NCI-H345 treated with DMSO at 0.1 percent for 48 hours (cell line): Measurements from ENCODE around the gene KIFC1.

Source experiments
- DNase-seq: peaks from one replicate; lab custom pipeline; 2025; ENCODE audit not compliant: unreplicated experiment; lab: John Stamatoyannopoulos, UW

The KIFC1 gene

DNA sequence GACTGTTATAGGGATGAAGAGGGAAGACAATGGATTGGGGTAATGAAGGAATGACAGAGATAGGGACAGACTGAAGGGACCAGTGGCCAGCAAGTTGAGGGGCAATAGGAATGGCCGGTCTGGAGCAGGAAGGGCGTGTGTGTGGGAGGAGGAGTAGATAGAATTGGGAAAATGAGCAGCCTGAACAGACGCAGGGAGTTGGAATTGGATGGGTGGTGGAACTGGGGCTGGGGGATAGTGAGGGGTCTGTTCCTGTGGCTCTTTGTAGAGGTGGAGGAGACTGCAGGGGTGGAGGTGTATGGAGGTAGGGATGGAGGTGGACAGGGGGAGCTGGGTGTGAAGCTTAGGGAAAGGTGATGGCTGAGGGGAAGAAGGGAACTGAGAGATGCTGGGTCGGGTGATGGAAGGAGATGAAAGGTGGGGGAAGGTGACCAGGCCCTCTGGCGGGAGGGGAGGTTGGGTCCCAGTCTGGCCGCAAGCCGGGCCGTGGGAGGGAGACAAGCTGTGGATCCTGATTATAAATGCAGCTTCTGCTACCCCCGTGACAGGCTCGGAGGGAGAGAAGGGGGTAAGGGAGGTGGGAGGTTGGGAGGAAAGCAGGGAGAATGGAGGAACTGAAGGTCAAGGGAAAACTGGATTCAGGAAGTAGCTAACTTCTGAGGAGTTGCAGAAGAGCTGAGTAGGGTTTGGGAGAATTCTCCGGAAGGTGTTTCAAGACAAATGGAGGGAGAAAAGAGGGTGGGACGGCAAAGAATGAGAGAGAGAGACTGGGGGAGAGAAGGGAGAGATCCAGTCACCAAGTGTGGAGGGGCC lies 33.4 kb downstream of the KIFC1 start:
- no peak for DNase-seq

DNA sequence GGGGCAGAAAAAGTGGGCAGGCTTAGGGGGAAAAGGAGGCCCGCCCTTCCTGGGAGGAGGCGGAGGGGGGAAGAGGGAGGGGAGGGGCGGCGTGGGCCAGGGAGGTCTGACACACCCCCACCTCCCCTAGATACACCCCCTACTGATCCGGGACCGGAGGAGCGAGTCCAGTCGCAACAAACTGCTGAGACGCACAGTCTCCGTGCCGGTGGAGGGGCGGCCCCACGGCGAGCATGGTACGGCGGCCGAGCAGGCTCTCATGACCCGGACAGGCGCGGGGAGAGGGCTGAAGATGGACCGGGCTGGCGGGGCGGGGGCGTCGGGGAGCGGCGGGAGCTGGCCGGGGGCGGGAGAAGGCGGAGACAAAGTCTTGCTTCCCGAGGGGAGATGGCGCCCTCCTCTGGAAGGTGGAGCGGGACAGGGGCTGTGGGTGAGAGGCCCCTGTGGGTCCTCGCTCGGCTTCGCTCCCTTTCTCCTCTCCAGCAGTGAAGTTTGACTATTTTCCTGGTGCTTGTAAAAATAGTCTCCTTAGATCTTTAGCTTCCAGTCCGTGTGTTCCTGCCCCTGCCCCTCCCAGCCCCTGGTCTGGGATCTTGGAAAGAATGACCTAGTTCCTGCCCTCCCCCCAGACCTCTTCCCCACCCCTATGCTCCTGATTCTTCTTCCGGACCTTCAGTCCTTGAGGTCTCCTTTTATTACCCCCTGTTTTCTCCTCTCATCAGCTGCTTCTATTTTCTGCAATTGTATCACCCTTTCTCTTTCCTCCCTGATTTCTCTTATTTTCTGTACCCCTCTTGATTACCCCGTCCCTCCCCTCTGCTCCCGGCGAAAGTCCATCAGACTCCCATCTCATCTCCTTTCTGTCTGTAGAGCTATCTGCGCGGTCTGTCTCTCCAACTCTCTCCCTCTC lies 34.3 kb downstream of the KIFC1 start:
- DNase-seq = peak; percentile 75

DNA sequence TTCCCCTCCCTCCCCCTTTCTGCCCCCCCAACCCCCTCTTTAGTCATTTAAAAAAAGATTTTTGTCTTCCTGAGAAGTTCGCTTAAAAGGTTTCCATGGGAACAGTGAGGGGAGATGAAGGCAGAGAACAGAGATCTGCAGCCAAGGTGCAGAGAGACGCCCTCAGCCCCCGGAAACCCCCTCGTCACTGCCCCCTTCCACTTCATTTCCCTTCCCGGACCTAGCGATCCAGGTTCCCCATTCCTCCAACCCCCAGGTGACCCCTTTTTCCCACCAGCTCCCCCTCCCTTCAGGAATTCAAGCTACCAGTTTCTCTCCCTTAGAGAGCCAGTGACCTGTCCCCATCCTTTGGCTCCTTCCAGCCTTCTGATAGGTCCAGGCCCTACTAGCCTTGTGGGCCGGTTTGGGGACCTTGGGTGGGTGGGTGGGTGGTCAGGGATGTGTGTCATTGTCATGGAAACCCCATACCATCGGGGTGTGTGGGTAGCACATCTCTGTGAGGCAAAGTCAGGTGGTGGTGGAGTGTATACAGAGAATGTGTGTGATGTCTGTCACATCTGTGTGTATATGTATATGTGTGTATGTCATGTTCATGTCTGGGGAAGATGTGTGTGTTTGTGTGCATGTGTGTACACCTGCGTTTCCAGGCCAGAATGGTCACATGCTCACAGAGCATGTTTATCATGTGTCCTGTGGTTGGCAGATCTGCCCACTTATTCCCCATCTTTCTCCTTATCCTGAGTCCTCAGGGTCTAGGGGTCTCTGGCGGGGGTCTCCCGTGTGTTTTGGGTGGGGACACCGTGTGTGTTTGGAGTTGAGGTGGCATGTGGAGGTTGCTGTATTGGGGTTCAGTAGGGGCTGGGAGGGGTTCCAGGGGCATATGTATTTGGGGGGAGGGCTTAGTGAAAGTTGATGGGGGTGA lies 35.2 kb downstream of the KIFC1 start:
- DNase-seq = peak; percentile 19

DNA sequence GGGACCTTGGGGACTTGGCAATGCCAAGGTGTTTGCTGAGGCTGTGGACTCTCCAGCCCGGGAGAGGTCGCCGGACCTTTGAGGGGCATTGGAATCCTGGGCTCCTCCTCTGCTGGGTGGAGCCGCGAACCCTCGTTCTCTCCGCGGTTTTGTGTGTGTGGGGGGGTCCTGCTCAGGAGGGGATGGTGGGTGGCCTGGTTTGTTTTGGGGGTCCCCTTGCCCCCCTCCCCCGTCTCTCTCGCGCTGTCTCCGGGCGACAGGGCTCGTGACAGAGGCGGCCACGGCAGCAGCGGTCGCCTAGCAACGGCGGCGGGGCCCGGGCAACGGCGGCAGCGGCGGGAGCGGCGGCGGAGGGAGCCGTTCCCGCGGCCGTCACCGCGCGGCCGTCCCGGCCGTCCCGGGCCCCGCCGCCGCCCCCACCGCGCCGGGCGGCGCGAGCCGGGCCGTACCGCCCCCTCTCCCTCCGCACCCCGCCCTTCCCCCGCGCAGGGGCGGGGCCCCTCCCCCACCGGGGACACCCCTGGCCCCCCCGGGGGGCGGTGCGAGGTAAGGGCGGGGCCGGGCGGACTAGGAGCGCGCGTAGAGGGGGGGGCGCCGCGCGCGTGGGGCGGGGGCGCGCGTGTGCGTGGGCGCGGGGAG lies 36.1 kb downstream of the KIFC1 start:
- no peak for DNase-seq

DNA sequence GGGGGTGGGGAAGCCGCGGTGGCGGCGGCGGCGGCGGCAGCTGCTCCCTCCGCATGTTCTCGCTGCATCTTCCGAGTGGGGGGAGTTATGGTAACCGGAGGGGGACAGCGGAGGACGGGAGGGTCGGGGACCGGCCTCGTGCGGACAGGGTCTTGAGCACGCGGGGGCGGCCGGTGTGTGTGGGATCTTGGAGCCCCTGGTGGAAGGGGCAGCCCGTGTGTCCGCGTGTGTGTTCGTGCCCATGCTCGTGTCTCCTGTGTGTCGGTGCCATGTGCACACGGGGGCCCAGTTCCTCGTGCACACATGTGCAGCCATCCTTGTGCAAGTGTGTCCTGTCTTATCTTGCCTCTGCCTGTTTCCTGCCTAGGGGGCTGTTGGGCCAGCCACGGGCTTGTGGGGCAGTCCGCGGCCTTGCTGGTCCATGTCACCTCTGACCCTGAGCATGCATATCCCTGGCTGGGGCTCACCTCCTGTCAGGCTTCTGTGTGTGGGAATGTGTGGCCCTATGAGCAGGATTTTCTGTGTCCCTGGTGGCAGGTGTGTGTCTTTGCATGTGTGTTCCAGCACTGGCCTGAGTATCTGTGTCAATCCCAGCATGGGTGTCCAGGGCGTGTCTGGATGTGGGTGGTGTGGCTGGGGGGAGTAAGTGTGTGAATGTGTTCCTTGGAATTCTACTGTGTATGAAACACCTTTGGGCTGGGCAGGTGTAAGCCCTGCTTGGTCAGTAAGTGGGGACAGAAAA lies 36.8 kb downstream of the KIFC1 start:
- no peak for DNase-seq

DNA sequence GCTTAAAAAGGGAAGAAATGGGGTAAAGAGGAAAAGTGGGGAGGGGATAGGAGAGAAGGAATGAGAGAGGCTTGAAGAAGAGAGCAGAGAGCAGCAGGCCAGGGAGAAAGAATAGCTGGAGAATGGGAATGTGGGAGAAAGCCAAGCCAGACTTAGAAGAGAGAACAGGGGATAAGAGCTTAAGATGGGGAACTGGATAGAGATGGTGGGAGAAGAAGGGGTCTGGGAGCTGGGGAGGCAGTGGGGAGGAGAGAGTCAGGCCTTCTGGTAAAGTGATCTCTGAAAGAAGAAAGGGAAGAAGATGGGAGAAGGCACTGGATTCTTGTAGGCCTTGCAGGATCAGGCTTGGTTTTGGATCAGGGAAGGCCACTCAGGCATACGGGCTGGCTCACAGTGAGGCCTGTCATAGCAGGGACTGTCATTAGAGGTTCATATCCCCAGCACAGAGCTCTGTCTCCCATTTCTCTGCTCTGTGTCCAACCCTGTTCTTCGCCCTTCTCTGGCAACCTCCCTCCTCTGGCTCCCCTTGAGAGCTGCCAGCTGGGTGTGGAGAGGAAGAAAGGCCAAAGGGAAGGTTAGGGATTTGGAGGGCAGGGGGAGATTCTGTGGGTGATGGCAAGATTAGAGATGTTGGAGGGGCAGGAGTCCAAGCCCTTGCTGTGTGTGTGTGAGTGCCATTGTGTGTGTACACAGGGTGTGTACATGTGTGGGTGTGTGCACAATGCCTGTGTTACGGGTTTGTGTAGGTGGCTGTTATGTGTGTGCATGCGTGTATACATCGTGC lies 37.5 kb downstream of the KIFC1 start:
- DNase-seq = no peak

DNA sequence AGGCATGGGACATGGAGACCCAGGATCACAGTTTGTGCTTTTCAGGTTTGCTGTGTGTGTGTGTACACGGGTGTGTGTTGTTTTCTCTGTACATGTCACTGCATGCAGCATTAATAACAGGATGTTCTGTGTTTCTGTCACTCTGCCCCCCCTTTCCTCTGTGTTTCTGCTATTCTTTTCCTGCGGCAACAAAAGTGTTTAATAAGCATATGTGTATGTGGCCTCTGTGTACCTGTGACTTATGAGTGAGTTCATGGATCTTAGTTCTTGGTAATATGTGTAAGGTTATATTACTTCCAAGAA lies 38.1 kb downstream of the KIFC1 start:
- DNase-seq = no peak

DNA sequence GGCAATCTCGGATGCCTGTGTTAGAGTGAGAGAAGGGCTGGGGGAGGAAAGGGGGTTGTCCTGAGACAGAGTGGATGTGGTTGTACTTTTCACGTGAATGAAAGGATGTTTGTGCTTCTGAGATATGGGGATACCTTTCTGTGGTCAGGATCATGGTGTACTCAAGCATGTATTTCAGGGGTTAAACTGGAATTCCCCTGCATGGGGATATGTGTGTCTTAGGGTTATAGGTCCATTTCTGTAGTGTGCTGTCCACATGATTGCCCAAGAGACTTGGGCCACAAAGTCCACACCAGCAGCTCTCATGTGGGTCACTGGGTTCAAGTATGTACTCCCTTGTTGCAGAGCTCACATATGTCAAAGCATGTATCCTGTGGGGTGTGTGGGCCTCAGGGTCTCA lies 38.7 kb downstream of the KIFC1 start:
- DNase-seq = no peak

DNA sequence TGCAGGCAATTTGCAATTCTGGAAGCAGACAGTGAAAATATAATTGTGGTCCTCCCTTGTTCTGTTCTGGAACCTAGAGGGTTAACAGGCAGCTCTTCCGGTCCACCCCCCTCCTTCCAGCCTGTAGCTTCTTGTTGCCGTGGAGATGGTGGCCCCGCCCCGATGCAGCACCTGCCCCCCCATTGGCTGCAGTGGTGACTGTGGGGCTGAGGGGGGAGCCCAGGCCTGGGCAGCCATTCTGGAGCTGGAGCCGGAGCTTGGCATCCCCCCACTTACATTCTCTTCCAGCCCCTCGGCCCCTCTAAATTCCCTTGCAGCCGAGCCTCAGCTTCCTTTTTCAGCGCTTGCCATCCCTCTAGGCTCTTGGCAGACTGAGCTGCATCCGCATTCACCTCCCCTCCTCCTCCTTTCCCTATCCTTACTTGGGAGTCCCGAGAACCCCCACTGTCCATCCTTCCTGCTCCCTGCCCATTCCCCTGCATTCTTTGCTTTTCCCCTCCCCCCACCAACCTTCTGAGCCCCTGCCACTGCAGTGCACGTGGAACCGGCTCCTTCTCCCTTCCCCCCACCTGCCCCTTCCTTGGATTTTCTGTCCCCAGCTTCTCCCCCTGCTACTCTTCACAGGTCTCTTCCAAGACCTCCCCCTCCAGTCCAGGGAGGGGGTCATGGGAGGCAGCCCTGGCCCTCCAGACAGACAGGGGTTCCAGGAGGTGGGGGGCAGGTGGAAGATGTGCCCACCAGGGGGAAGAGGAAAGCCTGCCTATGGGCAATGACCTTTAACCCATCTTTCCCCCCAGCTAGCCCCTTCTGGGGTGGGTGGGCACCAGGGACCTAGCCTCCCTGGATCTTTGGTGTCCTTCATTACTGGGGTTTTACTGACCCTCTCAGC lies 39.6 kb downstream of the KIFC1 start:
- peak; percentile 22 for DNase-seq

DNA sequence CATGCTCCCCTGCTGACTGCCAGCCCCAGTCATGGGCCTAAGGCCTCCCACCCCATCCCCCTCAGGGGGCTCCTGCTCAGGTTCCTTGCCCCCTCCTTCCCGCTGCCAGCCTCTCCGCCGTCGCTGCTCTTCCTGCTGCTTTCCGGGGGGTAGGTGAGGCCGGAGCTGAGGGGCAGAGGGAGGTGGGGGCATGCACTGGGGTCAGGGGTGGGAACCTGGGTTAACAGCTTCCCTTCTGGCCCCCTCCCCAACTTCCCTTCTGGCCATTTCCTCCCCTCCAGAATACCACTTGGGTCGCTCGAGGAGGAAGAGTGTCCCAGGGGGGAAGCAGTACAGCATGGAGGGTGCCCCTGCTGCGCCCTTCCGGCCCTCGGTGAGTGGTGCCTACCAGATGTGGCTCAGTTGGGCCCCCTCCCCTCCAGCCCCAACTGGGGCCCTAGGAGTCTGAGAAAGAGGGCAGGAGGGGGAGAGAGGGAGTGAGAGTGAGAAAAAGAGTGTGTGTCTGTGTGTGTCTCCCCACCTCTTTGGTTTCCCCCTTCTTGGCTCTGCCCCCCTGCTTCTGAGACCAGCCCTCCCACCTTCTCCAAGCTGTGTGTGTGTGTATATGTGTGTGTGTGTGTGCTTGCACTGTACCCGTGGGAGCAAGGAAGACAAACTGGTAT lies 40.4 kb downstream of the KIFC1 start:
- no peak for DNase-seq

DNA sequence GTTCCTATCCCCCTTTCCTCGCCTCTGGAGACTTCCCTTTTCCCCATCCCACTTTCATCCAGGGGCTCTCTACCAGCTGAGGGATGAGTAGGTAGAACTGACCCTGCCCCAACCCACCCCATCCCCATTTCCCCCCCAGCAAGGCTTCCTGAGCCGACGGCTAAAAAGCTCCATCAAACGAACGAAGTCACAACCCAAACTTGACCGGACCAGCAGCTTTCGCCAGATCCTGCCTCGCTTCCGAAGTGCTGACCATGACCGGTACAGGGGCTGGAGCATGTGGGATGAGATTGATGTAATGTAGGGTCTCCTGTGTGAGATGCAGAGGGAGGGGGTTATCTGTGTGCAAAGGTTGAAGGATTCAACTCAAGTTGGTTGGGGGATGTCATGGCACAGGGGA lies 40.9 kb downstream of the KIFC1 start:
- no peak for DNase-seq

DNA sequence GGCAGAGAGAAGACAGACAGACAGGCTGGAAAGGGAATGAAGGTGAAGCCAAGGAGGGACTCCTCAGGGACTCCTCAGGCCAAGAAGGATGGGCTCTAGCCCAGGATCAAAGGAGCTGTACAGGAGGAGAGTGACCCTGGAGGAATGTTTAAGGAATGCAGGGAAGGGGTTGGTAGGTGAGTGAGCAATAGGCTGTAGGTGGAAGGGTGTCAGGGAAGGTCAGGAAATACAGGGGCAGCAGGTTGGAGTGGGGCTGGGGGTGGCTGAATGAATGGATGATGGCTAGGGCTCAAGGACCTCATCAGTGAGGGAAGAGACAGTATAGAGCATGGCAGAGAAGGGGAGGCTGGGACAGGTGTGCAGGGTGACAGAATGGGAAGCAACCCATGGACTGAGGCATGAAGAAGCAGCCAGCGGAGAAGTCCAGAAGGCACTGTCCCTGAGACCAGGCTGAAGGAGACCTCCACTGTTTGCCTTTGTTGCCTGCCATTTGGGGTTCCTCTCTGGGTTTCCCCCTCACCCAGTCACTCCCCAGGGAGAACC lies 41.4 kb downstream of the KIFC1 start:
- DNase-seq = no peak

DNA sequence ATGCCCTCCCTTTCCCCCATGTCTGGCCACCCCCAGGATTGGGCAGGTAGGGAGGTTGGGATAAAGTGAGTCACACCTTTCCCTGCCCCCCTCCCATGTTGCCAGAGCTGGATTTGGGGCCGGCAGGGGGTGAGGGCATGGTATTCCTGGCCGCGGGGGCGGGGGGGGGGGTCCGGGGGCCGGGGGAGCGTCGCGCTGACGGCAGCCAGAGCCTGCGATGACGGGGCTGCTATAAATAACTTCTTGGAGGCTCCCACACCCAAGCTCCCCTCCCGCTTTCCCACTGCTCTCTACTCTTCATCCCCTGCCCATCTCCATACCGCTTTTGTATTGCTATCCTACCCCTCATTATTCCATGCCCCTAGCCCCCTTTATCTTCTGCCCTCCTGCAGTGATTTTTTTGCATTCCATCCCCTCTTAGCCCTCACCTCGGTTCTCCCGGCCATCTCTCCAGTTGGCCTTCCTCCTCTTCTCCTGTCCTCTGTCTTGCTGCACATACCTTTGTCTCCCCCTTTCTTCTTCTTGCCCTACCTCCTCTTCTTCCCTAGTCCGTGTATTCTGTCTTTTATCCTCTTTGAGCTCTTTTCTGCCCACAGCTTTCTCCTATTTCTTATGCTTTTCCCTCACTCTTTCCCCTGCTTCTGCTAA lies 42.0 kb downstream of the KIFC1 start:
- DNase-seq = no peak

DNA sequence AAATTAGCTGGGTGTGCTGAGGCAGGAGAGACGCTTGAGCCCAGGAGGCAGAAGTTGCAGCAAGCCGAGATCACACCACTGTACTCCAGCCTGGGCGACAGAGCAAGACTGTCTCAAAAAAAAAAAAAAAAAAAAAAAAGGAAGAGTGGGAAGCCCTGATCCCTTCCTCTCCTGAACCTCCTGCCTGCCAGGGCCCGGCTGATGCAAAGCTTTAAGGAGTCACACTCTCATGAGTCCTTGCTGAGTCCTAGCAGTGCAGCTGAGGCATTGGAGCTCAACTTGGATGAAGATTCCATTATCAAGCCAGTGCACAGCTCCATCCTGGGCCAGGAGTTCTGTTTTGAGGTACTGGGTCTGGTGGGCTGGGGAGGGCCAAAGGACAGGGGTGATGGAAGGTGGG lies 43.3 kb downstream of the KIFC1 start:
- DNase-seq = no peak

DNA sequence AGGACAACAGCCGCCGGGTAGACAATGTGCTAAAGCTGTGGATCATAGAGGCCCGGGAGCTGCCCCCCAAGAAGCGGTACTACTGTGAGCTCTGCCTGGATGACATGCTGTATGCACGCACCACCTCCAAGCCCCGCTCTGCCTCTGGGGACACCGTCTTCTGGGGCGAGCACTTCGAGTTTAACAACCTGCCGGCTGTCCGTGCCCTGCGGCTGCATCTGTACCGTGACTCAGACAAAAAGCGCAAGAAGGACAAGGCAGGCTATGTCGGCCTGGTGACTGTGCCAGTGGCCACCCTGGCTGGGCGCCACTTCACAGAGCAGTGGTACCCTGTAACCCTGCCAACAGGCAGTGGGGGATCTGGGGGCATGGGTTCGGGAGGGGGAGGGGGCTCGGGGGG lies 46.0 kb downstream of the KIFC1 start:
- DNase-seq = no peak

DNA sequence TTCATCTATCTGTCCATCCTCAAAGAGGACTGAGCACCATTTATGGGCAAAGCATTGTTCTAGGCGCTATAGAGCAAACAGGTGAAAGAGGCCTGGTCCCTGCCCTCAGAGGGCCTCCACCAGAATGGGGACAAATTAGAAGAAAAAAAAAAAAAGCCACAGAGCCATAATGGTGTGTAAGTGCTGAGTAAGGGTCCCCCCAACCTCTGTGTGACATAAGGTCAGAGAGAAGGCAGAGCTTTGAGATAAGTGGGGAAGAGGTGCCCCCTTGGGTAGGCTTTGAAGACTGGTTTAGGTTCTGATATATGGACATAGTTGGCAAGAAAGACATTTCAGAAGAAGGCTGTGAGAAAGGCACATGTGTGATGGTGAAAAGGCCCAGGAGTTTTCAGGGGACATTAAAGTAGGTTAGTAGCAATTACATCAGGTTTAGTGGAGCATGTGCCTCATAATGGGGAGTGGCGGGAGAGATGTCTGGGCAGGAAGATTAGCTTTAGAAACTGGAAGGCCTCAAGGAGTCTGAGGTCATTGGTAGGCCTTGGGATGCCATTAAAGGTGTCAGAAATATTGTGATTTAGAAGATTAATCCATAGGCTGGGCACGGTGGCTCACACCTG lies 47.5 kb downstream of the KIFC1 start:
- DNase-seq = no peak
